HCT116 (cell line): ENCODE data around the gene ABTB2.

Source experiments
- CEBPB ChIP-seq: IDR thresholded peaks from 2 replicates; pipeline ENCODE4 v1.6.1; 2012; ENCODE audit warnings: low read depth
- EZH2 ChIP-seq: fragments of 200-600 bp; sonication (generic); IDR thresholded peaks from 2 replicates; pipeline ENCODE4 v1.6.1; 2017; ENCODE audit warnings: antibody characterized with exemption, mixed run types
- POLR2A ChIP-seq: IDR thresholded peaks from 2 replicates; pipeline ENCODE4 v1.7.0; 2011; ENCODE audit warnings: borderline replicate concordance; ENCODE audit not compliant: insufficient read depth, insufficient read length; ENCODE audit errors: extremely low read depth
- POLR2AphosphoS5 ChIP-seq: IDR thresholded peaks from 2 replicates; pipeline ENCODE4 v1.6.1; 2011; ENCODE audit warnings: mild to moderate bottlenecking, low read depth, low read length, moderate library complexity
- SP1 ChIP-seq: IDR thresholded peaks from 2 replicates; pipeline ENCODE4 v1.6.1; 2012; ENCODE audit warnings: low read depth
- ZNF274 ChIP-seq: fragments of 200-500 bp; sonication (Bioruptor generic); IDR thresholded peaks from 2 replicates; pipeline ENCODE4 v1.6.1; 2014; ENCODE audit warnings: mild to moderate bottlenecking, low read depth, low read length, inconsistent platforms
- TF ChIP-seq, protein P1 (sequence below), 3 experiments: fragments of 200-600 bp in 1 of 3; sonication (generic) in 1 of 3; IDR thresholded peaks in 2 of 3; conservative IDR thresholded peaks in 1 of 3; 2 replicates each; pipeline ENCODE4 v1.5.1; 2012 to 2017; ENCODE audit warnings: low read depth in 2 of 3, low read length in 2 of 3, antibody characterized with exemption in 1 of 3, borderline replicate concordance in 1 of 3, control low read depth in 1 of 3, mild to moderate bottlenecking in 1 of 3, mixed read lengths in 1 of 3, mixed run types in 1 of 3, moderate library complexity in 1 of 3; ENCODE audit not compliant: insufficient read depth in 1 of 3
- TF ChIP-seq, protein P2 (sequence below): IDR thresholded peaks from 2 replicates; pipeline ENCODE4 v1.6.1; 2012
- TF ChIP-seq, protein P3 (sequence below): IDR thresholded peaks from 2 replicates; pipeline ENCODE4 v1.6.1; 2012; ENCODE audit warnings: low read depth
- TF ChIP-seq, protein P4 (sequence below): IDR thresholded peaks from 2 replicates; pipeline ENCODE4 v1.6.1; 2012

DNA sequence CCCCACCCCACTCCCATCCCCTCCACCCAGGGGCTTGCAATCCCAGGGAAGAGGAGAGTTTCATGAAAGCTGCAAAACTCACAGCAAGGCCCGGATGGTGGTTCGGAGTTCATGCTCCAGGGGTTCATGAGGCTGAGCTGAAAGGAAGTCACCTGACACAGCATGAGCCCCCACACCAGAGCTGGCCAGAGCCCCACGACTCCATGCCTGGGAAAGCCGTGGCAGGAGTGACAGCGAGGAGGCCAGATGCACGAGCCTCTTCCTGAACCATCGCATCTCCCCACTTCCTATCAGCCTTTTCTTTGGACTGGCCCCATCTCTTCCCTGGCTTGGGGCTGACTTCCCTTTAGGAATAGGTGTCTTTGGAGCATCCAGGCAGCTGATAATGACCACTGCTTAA, 105.8 kb downstream of the ABTB2 start:
- TF ChIP-seq SP1 (no peak), EZH2 (no peak), POLR2AphosphoS5 (no peak), ZNF274 (no peak), CEBPB (no peak), POLR2A (no peak)
- TF ChIP-seq, protein P1, sequence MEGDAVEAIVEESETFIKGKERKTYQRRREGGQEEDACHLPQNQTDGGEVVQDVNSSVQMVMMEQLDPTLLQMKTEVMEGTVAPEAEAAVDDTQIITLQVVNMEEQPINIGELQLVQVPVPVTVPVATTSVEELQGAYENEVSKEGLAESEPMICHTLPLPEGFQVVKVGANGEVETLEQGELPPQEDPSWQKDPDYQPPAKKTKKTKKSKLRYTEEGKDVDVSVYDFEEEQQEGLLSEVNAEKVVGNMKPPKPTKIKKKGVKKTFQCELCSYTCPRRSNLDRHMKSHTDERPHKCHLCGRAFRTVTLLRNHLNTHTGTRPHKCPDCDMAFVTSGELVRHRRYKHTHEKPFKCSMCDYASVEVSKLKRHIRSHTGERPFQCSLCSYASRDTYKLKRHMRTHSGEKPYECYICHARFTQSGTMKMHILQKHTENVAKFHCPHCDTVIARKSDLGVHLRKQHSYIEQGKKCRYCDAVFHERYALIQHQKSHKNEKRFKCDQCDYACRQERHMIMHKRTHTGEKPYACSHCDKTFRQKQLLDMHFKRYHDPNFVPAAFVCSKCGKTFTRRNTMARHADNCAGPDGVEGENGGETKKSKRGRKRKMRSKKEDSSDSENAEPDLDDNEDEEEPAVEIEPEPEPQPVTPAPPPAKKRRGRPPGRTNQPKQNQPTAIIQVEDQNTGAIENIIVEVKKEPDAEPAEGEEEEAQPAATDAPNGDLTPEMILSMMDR (IDR thresholded peaks at IDR 0.05 in 2 of 3, conservative IDR thresholded peaks at IDR 0.05 in 1 of 3; ENCODE audit: borderline replicate concordance in 1 of 3, insufficient read depth in 1 of 3, low read depth in 2 of 3, low read length in 2 of 3) = no peak
- TF ChIP-seq, protein P2, sequence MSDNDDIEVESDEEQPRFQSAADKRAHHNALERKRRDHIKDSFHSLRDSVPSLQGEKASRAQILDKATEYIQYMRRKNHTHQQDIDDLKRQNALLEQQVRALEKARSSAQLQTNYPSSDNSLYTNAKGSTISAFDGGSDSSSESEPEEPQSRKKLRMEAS = no peak
- TF ChIP-seq, protein P3, sequence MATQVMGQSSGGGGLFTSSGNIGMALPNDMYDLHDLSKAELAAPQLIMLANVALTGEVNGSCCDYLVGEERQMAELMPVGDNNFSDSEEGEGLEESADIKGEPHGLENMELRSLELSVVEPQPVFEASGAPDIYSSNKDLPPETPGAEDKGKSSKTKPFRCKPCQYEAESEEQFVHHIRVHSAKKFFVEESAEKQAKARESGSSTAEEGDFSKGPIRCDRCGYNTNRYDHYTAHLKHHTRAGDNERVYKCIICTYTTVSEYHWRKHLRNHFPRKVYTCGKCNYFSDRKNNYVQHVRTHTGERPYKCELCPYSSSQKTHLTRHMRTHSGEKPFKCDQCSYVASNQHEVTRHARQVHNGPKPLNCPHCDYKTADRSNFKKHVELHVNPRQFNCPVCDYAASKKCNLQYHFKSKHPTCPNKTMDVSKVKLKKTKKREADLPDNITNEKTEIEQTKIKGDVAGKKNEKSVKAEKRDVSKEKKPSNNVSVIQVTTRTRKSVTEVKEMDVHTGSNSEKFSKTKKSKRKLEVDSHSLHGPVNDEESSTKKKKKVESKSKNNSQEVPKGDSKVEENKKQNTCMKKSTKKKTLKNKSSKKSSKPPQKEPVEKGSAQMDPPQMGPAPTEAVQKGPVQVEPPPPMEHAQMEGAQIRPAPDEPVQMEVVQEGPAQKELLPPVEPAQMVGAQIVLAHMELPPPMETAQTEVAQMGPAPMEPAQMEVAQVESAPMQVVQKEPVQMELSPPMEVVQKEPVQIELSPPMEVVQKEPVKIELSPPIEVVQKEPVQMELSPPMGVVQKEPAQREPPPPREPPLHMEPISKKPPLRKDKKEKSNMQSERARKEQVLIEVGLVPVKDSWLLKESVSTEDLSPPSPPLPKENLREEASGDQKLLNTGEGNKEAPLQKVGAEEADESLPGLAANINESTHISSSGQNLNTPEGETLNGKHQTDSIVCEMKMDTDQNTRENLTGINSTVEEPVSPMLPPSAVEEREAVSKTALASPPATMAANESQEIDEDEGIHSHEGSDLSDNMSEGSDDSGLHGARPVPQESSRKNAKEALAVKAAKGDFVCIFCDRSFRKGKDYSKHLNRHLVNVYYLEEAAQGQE = no peak
- TF ChIP-seq, protein P4, sequence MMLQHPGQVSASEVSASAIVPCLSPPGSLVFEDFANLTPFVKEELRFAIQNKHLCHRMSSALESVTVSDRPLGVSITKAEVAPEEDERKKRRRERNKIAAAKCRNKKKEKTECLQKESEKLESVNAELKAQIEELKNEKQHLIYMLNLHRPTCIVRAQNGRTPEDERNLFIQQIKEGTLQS = no peak
